Vagina (tissue), 2 donors: ENCODE results near the gene ASAP2. TPM values are rescaled to one million over a fixed set of nuclear protein-coding genes. Genes with fewer than 3 reads are reported as not detected.

Experiments
- DNase-seq, 2 donors: peaks; one replicate each; pipeline ENCODE4 v3.0.0-alpha.2; 2017; ENCODE audit errors: extremely low spot score in 2 of 2
- H3K27ac ChIP-seq: fragments of 200-600 bp; sonication (generic); one replicate; pipeline ENCODE4 v1.5.1; 2019
- H3K27me3 ChIP-seq: fragments of 200-600 bp; sonication (generic); one replicate; pipeline ENCODE4 v1.5.1; 2019
- H3K36me3 ChIP-seq, 2 donors: fragments of 200-600 bp; sonication (generic); one replicate each; pipeline ENCODE4 v1.5.1; 2017 to 2019
- H3K4me1 ChIP-seq: fragments of 200-600 bp; sonication (generic); one replicate; pipeline ENCODE4 v1.5.1; 2019
- H3K4me3 ChIP-seq, 2 donors: fragments of 200-600 bp; sonication (generic); 1 replicate in 1 of 2; 2 replicates in 1 of 2; pipeline ENCODE4 v1.5.1; 2016 to 2019
- H3K9me3 ChIP-seq: fragments of 200-600 bp; sonication (generic); one replicate; pipeline ENCODE4 v1.5.1; 2019
- POLR2A ChIP-seq, 2 donors: fragments of 450-650 bp; IDR thresholded peaks; one replicate each; pipeline ENCODE4 v1.6.1; 2017; ENCODE audit warnings: antibody characterized with exemption in 2 of 2, mild to moderate bottlenecking in 2 of 2, moderate library complexity in 2 of 2
- POLR2AphosphoS5 ChIP-seq, 2 donors: sonication (generic); formaldehyde crosslinking; IDR thresholded peaks; one replicate each; pipeline ENCODE4 v1.9.0; 2017; ENCODE audit warnings: antibody characterized with exemption in 2 of 2, mild to moderate bottlenecking in 2 of 2, low read depth in 1 of 2; ENCODE audit not compliant: insufficient read depth in 1 of 2
- intact Hi-C: fragments of 100-400 bp; cut with DNase I; formaldehyde crosslinking; loops from one replicate; pipeline ENCODE4 v1.15.1; 2023
- total RNA-seq: library from RNA; depleted of rRNA; stranded (reverse); fragments of >200 nt; gene quantifications from one replicate; pipeline ENCODE4 v1.2.3, GENCODE V29; 2016
- TF ChIP-seq, protein P1 (sequence below), 3 experiments: fragments of 450-650 bp in 2 of 3; fragments of 200-600 bp in 1 of 3; sonication (generic) in 1 of 3; IDR thresholded peaks; one replicate each; pipeline ENCODE4 v1.5.1; 2017 to 2019; ENCODE audit warnings: antibody characterized with exemption in 3 of 3, mild to moderate bottlenecking in 2 of 3, moderate library complexity in 2 of 3

ASAP2 gene
- total RNA-seq, 1 donor from 2014 or later, result 36.3 TPM

DNA sequence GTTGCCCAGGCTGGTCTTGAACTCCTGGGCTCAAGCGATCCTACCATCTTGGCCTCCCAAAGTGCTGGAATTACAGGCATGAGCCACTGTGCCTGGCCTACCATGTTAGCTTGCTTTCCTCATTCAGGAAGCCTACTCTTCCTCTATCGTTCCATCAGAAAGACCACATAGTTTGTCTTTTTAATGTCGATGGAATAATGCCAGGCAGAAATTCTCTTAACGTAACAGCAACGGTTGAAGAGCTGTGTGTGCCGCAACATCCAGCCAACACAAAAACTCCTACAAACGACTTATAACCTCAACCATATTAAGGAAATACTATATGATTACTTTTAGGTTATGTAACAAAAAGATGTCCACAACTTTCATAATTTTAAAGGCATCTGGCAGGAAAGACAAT, 206.2 kb downstream of the ASAP2 start:
- H3K4me3 ChIP-seq, result no peak overlapping the region
- intact Hi-C loops, result no loop called here

DNA sequence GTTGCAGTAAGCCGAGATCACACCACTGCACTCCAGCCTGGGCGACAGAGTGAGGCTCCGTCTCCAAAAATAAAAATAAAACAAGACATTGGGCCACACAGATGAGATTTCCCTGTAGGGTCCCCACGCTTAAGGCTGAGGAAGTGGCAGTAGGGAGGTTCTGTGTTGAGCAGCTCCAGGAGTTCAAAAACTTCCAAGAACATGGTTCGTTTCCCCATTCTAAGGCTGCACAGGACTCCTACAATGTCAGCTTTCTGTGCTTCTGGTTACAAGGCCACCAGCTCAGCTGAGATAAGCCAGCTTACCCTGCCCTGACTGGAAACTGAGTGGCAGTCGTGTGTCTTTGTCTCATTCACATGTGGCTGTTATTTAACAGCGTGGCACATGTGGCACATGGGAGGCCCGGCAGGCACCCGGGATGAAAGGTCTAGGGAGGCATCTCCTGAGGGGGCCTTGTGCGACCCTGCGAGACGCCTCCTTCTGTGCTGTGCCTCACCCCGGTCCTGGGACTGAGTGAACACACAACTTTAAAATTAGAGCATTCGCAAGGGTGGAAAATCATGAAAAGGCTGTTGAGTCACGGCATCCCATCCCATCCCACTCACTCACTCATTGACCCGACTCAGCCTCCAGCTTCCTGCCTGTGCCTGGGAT, 209.0 kb downstream of the ASAP2 start:
- H3K36me3 ChIP-seq, result peaks cover 0 to 31% of the 10 kb centered on the region in 2 donors
- no peak for DNase-seq
- no peaks in the 10 kb centered on the region for H3K9me3 ChIP-seq
- TF ChIP-seq, protein P1, sequence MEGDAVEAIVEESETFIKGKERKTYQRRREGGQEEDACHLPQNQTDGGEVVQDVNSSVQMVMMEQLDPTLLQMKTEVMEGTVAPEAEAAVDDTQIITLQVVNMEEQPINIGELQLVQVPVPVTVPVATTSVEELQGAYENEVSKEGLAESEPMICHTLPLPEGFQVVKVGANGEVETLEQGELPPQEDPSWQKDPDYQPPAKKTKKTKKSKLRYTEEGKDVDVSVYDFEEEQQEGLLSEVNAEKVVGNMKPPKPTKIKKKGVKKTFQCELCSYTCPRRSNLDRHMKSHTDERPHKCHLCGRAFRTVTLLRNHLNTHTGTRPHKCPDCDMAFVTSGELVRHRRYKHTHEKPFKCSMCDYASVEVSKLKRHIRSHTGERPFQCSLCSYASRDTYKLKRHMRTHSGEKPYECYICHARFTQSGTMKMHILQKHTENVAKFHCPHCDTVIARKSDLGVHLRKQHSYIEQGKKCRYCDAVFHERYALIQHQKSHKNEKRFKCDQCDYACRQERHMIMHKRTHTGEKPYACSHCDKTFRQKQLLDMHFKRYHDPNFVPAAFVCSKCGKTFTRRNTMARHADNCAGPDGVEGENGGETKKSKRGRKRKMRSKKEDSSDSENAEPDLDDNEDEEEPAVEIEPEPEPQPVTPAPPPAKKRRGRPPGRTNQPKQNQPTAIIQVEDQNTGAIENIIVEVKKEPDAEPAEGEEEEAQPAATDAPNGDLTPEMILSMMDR (IDR thresholded peaks at IDR 0.05), result no peak
- TF ChIP-seq POLR2AphosphoS5 (IDR thresholded peaks at IDR 0.05; ENCODE audit: insufficient read depth in 1 of 2, low read depth in 1 of 2) (no peak), POLR2A (IDR thresholded peaks at IDR 0.05) (no peak)
- peaks cover 47% of the 10 kb centered on the region for H3K4me1 ChIP-seq
- intact Hi-C loops, result no loop called here
- no peaks in the 10 kb centered on the region for H3K27me3 ChIP-seq
- no peak overlapping the region for H3K4me3 ChIP-seq
- H3K27ac ChIP-seq, result peak overlapping the region; percentile 10

More for the DNA sequence above, 206.2 kb downstream of the ASAP2 start:
- TF ChIP-seq POLR2AphosphoS5 (IDR thresholded peaks at IDR 0.05; ENCODE audit: insufficient read depth in 1 of 2, low read depth in 1 of 2) (no peak), POLR2A (IDR thresholded peaks at IDR 0.05) (no peak)
- TF ChIP-seq, protein P1 (IDR thresholded peaks at IDR 0.05), result no peak
- peaks cover 21% of the 10 kb centered on the region for H3K4me1 ChIP-seq
- DNase-seq, result no peak
- H3K27ac ChIP-seq, result no peak overlapping the region
- H3K9me3 ChIP-seq, result no peaks in the 10 kb centered on the region
- H3K27me3 ChIP-seq, result no peaks in the 10 kb centered on the region
- peaks cover 0 to 37% of the 10 kb centered on the region in 2 donors for H3K36me3 ChIP-seq

DNA sequence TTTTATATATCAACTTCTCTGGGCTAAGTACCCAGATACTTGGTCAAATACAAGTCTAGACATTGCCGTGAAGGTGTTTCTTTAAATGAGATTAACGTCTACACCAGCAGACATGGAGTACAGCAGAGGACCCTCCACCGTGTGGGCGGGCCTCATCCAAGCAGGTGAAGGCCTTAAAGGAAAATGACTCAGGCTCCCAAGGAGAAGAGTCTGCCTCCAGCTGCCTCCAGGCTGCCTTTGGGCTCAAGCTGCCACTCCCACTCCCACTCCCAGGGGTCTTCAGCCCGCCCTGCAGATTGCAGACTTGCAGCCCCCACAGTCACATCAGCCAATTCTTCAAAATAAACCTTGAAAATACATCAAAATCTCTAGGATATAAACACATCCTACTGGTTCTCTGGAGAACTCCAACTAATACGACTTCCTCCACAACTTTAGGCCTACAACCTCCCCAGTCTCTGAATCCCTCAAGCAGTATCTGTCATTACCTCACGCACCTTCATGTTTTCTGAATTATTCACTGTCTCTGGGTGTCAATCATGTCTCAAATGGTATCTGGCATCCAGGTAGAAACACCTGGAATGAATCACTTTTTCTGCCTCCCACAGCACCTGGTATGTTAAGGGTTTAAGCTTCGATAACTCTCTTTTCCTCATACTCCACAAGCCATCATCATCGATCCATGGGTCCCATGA, 209.8 kb downstream of the ASAP2 start:
- Histone ChIP-seq H3K27ac (peak overlapping the region; percentile 20), H3K36me3 (peaks cover 0 to 24% of the 10 kb centered on the region in 2 donors), H3K9me3 (no peaks in the 10 kb centered on the region), H3K4me3 (no peak overlapping the region), H3K4me1 (peaks cover 54% of the 10 kb centered on the region), H3K27me3 (no peaks in the 10 kb centered on the region)
- intact Hi-C loops, result no loop called here
- TF ChIP-seq POLR2AphosphoS5 (IDR thresholded peaks at IDR 0.05; ENCODE audit: insufficient read depth in 1 of 2, low read depth in 1 of 2) (no peak), POLR2A (IDR thresholded peaks at IDR 0.05) (no peak)
- TF ChIP-seq, protein P1 (IDR thresholded peaks at IDR 0.05), result no peak
- DNase-seq, result no peak

DNA sequence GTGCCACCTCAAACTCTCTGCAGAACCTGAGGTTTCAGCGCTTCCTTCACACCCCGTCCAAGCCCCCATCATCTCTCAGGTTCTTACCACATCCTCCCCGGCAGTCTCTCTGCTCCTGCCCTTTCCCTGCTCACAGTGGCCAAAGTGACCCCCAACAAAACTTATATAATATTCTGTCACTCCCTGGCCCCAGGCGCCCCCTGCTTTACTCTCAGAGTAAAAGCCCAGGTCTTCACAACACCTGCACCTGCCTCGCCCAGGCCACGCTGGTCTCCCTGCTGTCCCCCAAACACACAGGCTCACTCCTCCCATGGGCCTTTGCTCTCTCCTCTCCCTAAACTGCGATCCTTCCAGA, 210.3 kb downstream of the ASAP2 start:
- peaks cover 0 to 18% of the 10 kb centered on the region in 2 donors for H3K36me3 ChIP-seq
- intact Hi-C loops, result no loop called here
- TF ChIP-seq POLR2A (IDR thresholded peaks at IDR 0.05), result no peak
- TF ChIP-seq POLR2AphosphoS5 (IDR thresholded peaks at IDR 0.05; ENCODE audit: insufficient read depth in 1 of 2, low read depth in 1 of 2), result no peak
- TF ChIP-seq, protein P1 (IDR thresholded peaks at IDR 0.05), result no peak
- no peak overlapping the region for H3K4me3 ChIP-seq
- no peaks in the 10 kb centered on the region for H3K9me3 ChIP-seq
- peak overlapping the region; percentile 20 for H3K27ac ChIP-seq
- H3K4me1 ChIP-seq, result peaks cover 60% of the 10 kb centered on the region
- H3K27me3 ChIP-seq, result no peaks in the 10 kb centered on the region
- DNase-seq, result no peak

DNA sequence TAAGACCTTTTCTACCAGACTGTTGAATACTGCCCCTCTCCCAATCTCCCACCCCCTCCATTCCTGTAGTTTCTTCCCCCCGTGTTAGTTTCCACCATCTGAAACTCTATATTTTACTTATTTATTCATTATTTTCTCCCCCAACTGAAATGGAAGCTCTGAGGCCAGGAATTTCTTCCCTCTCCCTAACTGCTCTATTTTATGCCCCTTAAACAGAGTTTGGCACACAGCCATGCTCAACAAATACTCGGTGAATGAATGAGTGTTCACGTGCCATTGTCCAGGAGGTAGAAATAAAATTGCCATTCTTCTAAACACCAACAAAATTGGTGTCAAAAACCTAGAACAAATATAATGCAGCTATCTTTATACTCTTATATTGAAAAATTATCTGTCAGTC, 211.1 kb downstream of the ASAP2 start:
- Histone ChIP-seq H3K27ac (no peak overlapping the region), H3K9me3 (no peaks in the 10 kb centered on the region), H3K4me3 (no peak overlapping the region), H3K27me3 (no peaks in the 10 kb centered on the region), H3K36me3 (peaks cover 0 to 16% of the 10 kb centered on the region in 2 donors), H3K4me1 (peaks cover 64% of the 10 kb centered on the region)
- TF ChIP-seq POLR2A (IDR thresholded peaks at IDR 0.05) (no peak), POLR2AphosphoS5 (IDR thresholded peaks at IDR 0.05; ENCODE audit: insufficient read depth in 1 of 2, low read depth in 1 of 2) (no peak)
- TF ChIP-seq, protein P1 (IDR thresholded peaks at IDR 0.05), result no peak
- no peak for DNase-seq
- intact Hi-C loops, result no loop called here
